ENCODE data around the gene TPRG1.

- no peak for TF ChIP-seq CTCF (conservative IDR thresholded peaks at IDR 0.05; ENCODE audit: low read depth, low read length)
- no peak for TF ChIP-seq EZH2 (IDR thresholded peaks at IDR 0.05; ENCODE audit: borderline replicate concordance, low read depth, low read length, poor library complexity, severe bottlenecking)
These were observed 183.3 kb downstream of the TPRG1 start for GRCh38 chr3:189355115-189355480.

All from A673 (cell line).